ENCODE measurements around the gene AFF4.
"Not testable (repeated sequence)": the region's sequence is repeated elsewhere in the genome, so short reads cannot be mapped to it uniquely, and the experiment has no call there.

The AFF4 gene

DNA sequence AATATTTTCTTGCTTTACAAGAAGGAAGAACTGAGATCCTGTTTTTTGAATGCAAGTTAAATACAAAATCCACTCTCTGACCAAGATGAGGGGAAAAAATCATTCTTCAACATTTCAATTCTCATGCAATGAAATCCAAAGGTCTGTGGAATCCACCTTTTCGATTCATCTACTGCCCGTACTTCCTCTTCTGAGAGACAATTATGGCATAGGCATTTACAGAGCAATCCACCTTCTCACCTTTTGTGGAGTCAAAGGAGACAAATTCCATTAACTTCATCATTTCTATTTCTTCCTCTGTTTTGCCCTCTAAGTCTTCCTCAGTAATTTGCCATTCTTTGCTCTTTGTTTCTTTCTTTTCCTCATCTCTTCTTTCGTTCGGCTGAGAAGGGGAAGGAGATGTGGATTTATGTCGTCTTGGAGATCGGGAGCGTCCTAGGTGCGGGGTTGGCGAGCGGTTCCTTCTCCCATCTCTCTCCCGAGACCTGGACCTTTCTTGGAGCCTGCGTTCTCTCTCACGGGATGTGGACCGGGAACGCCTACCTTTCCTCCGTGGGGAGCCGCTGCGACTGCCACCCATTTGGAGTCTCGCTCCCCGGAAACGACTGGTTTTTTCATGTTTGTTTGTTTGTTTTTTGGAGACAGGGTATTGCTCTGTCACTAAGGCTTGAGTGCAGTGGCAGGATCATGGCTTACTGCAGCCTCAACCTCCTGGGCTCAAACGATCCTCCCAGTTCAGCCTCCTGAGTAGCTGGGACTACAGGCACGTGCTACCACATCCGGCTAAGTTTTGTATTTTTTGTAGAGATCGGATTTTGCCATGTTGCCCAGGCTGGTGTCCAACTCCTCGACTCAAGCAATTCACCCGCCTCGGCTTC is 24.3 kb upstream of the AFF4 start:
- H3K27ac ChIP-seq: no peak overlapping the region
- no peak for TF ChIP-seq CTCF (conservative IDR thresholded peaks at IDR 0.05)

- not testable (repeated sequence) for H3K27ac ChIP-seq
Observed at GRCh38 chr5:132982971-132983370, 19.5 kb upstream of the AFF4 start.

GRCh38 chr5:132981288-132981687 is 17.9 kb upstream of the AFF4 start:
- no peak for TF ChIP-seq CTCF (conservative IDR thresholded peaks at IDR 0.05)
- no peak overlapping the region for H3K27ac ChIP-seq

- no peak overlapping the region for H3K27ac ChIP-seq
- TF ChIP-seq CTCF (conservative IDR thresholded peaks at IDR 0.05): no peak
Observed at GRCh38 chr5:132979976-132980375, 16.5 kb upstream of the AFF4 start.

GRCh38 chr5:132979367-132979940 is 16.0 kb upstream of the AFF4 start:
- no peak overlapping the region for H3K27ac ChIP-seq
- no peak for TF ChIP-seq CTCF (conservative IDR thresholded peaks at IDR 0.05)

- TF ChIP-seq CTCF (conservative IDR thresholded peaks at IDR 0.05): no peak
Observed at GRCh38 chr5:132976852-132977251, 13.4 kb upstream of the AFF4 start.

DNA sequence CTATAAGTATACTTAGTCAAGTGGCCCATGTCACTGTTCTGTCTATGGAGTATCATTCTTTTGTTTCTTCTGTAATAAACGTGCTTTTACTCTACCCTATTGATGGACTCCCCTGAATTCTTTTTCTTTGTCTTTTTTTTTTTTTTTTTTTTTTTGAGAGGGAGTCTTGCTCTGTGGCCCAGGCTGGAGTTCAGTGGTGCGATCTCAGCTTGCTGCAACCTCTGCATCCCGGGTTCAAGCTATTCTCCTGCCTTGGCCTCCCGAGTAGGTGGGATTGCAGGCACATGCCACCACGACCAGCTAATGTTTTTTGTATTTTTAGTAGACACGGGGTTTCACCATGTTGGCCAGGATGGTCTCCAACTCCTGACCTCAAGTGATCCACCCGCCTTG is 9.0 kb upstream of the AFF4 start:
- H3K27ac ChIP-seq: not testable (repeated sequence)

More at GRCh38 chr5:132976852-132977251, 13.4 kb upstream of the AFF4 start:
- no peak overlapping the region for H3K27ac ChIP-seq

DNA sequence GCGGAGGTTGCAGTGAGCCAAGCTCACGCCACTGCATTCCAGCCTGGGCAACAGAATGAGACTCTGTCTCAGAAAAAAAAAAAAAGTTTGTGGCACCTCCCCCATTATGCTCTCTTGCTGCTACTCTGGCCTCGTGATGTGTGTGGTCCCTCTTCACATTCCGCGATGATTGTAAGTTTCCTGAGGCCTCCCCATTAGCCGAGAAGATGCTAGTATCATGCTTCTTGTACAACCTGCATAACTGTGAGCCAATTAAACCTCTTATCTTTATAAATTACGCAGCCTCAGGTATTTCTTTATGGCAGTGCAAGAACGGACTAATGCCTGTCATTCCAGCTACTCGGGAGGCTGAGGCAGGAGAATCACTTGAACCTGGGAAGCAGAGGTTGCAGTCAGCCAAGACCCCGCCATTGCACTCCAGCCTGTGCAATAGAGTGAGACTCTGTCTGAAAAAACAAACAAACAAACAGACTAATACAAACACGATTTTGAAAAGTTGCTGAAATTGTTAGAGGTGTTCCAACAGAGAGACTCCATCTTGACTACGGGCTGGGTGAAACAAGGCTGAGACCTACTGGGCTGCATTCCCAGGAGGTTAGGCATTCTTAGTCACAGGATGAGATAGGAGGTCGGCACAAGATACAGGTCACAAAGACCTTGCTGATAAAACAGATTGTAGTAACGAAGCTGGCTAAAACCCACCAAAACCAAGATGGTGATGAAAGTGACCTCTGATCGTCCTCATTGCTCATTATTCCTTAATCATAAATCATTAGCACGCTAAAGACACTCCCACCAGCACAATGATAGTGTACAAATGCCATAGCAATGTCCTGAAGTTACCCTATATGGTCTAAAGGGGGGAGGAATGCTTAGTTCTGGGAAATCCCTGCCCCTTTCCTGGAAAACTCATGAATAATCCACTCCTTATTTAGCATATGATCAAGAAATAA is 8.3 kb upstream of the AFF4 start:
- no peak overlapping the region for H3K27ac ChIP-seq
- TF ChIP-seq CTCF (conservative IDR thresholded peaks at IDR 0.05): no peak
